ENCODE results near the gene MASP1.

- TF ChIP-seq CTCF (IDR thresholded peaks at IDR 0.05) (no peak), EZH2 (IDR thresholded peaks at IDR 0.05; ENCODE audit: borderline replicate concordance, insufficient read depth, low read depth, low read length, poor library complexity, severe bottlenecking) (no peak)
Measured at GRCh38 chr3:187310226-187310625, 18.7 kb upstream of the MASP1 start.

Data from B cell (primary cell).